Karpas-422 (cell line): Measurements from ENCODE around the gene TTBK1. TPM values are rescaled to one million over a fixed set of nuclear protein-coding genes. Genes with fewer than 3 reads are reported as not detected.
A peak's percentile ranks its signal among the peaks of the same experiment; 100 is the strongest.

Experiments
- DNase-seq: peaks from one replicate; pipeline ENCODE4 v3.0.0-alpha.2; 2015
- H2AFZ ChIP-seq: fragments of 200-600 bp; sonication (generic); 2 replicates; pipeline ENCODE4 v1.6.1; 2014; ENCODE audit warnings: antibody characterized with exemption, low read length, mixed read lengths
- H3K27ac ChIP-seq: fragments of 200-600 bp; sonication (generic); 2 replicates; pipeline ENCODE4 v1.5.1; 2014; ENCODE audit warnings: mild to moderate bottlenecking, low read length, moderate library complexity
- H3K27me3 ChIP-seq: fragments of 200-600 bp; sonication (generic); 2 replicates; pipeline ENCODE4 v1.6.1; 2014; ENCODE audit warnings: low read length, mixed read lengths
- H3K36me3 ChIP-seq: fragments of 200-600 bp; sonication (generic); 2 replicates; pipeline ENCODE4 v1.6.1; 2014; ENCODE audit warnings: low read length, mixed read lengths; ENCODE audit not compliant: insufficient read depth
- H3K4me1 ChIP-seq: fragments of 200-600 bp; sonication (generic); 2 replicates; pipeline ENCODE4 v1.6.1; 2014; ENCODE audit warnings: mild to moderate bottlenecking, low read length, mixed read lengths
- H3K4me2 ChIP-seq: fragments of 200-600 bp; sonication (generic); 2 replicates; pipeline ENCODE4 v1.6.1; 2014; ENCODE audit warnings: low read length, low read depth, mild to moderate bottlenecking; ENCODE audit not compliant: poor library complexity, severe bottlenecking
- H3K4me3 ChIP-seq: fragments of 200-600 bp; sonication (generic); 2 replicates; pipeline ENCODE4 v1.5.1; 2014; ENCODE audit warnings: mild to moderate bottlenecking, antibody characterized with exemption, low read length, mixed read lengths
- H3K79me2 ChIP-seq: fragments of 200-600 bp; sonication (generic); 2 replicates; pipeline ENCODE4 v1.6.1; 2014; ENCODE audit warnings: mild to moderate bottlenecking, low read length, mixed read lengths
- H3K9ac ChIP-seq: fragments of 200-600 bp; sonication (generic); 2 replicates; pipeline ENCODE4 v1.6.0; 2014; ENCODE audit warnings: low read length
- H3K9me2 ChIP-seq: fragments of 200-600 bp; sonication (generic), shearing (Covaris generic); replicated peaks from 2 replicates; pipeline ENCODE4 v1.6.0; 2014; ENCODE audit warnings: mild to moderate bottlenecking, low read length, moderate library complexity; ENCODE audit not compliant: insufficient read depth
- H3K9me3 ChIP-seq: fragments of 300-700, 200-600 bp; sonication (generic); 2 replicates; pipeline ENCODE4 v1.6.1; 2014; ENCODE audit warnings: low read length, mixed read lengths
- H4K20me1 ChIP-seq: fragments of 200-600 bp; sonication (generic); 2 replicates; pipeline ENCODE4 v1.6.1; 2014; ENCODE audit warnings: mild to moderate bottlenecking, antibody characterized with exemption, low read length, low read depth; ENCODE audit not compliant: insufficient read depth
- total RNA-seq: library from RNA; depleted of rRNA; stranded (reverse); fragments of >200 nt; shearing (Covaris generic); gene quantifications from 2 replicates; pipeline ENCODE4 v1.2.3, GENCODE V29; 2014; ENCODE audit warnings: low replicate concordance

The TTBK1 gene
- total RNA-seq, 1 experiment from 2014 or later: 0.34 TPM

DNA sequence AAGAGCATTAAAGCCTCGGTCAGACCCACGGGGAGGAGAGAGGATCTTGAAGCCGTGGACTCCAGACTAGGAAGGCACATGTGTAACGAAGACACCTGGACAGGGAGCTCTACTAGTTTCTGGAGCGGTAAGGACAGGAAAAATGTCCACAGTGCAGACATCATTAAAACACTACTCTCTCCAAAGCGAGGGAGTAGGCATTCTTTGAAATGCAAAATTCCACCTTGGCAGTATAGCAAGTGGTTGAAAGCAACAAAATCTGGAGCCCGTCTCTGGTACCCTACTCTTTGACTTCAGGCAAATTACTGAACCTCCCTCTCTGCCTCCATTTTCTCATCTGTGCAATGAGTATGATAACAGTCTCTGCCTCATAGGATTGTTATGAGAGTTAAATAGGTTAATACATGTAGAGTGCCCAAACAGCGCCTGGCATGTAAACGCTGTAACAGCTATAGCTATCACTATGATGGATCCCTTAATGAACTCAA is 65.8 kb downstream of the TTBK1 start:
- H3K4me2 ChIP-seq: peak overlapping the region; percentile 83
- peaks cover 50% of the 10 kb centered on the region for H3K4me1 ChIP-seq
- H3K36me3 ChIP-seq: no peaks in the 10 kb centered on the region
- no peaks in the 10 kb centered on the region for H3K9me2 ChIP-seq
- H3K79me2 ChIP-seq: no peaks in the 10 kb centered on the region
- no peak overlapping the region; the same call in 1 of the 2 replicates for H3K27ac ChIP-seq
- peak overlapping the region; percentile 71 for H3K9ac ChIP-seq
- H3K9me3 ChIP-seq: no peaks in the 10 kb centered on the region
- peak overlapping the region; percentile 72 for H3K4me3 ChIP-seq
- no peaks in the 10 kb centered on the region for H3K27me3 ChIP-seq
- H2AFZ ChIP-seq: peak overlapping the region; percentile 89
- 0 out of 2 replicates have a peak, but pooled peaks cover 3% of the 10 kb centered on the region for H4K20me1 ChIP-seq
- no peak for DNase-seq

DNA sequence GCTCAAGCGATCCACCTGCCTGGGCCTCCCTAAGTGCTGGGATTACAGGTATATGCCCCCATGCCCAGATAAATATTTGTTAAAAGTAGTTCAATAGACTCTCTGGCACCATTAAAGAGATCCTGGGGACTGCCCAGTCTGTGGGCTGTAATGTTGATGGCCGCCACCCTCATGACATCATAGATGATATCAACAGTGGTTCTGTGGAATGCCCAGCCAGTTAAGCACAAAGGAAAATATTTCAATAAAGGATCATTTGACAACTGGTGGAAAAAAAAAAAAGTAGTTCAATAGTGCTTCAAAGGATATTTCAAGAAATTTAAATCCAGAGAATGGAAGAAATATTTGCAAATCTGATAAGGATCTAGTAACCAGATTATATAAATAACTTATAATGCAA is 66.9 kb downstream of the TTBK1 start:
- Histone ChIP-seq H3K27ac (no peak overlapping the region), H3K4me2 (no peak overlapping the region), H4K20me1 (0 out of 2 replicates have a peak, but pooled peaks cover 3% of the 10 kb centered on the region), H3K9me3 (no peaks in the 10 kb centered on the region), H3K36me3 (no peaks in the 10 kb centered on the region), H3K79me2 (no peaks in the 10 kb centered on the region), H3K4me3 (no peak overlapping the region), H3K27me3 (no peaks in the 10 kb centered on the region), H2AFZ (no peak overlapping the region), H3K9ac (no peak overlapping the region), H3K9me2 (no peaks in the 10 kb centered on the region), H3K4me1 (peaks cover 54% of the 10 kb centered on the region)
- DNase-seq: peak; percentile 31

DNA sequence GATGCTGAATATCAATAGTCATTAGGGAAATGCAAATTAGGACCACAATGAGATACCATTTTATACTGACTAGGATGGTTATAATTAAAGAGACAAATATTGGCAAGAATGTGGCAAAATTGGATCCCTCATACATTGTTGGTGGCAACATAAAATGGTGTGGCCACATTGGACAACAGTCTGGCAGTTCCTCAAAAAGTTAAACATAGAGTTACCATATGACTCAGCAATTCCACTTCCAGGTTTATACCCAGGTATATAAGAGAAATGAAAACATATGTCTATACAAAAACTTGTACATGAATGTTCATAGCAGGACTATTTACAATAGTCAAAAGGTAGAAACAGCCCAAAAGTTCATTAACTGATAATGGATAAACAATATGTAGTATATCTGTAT is 67.3 kb downstream of the TTBK1 start:
- DNase-seq: no peak
- Histone ChIP-seq H3K4me2 (no peak overlapping the region), H3K9me2 (no peaks in the 10 kb centered on the region), H3K79me2 (no peaks in the 10 kb centered on the region), H3K36me3 (no peaks in the 10 kb centered on the region), H3K9me3 (no peaks in the 10 kb centered on the region), H3K4me1 (peaks cover 54% of the 10 kb centered on the region), H4K20me1 (0 out of 2 replicates have a peak, but pooled peaks cover 3% of the 10 kb centered on the region), H3K27me3 (no peaks in the 10 kb centered on the region), H3K27ac (no peak overlapping the region), H3K4me3 (no peak overlapping the region), H3K9ac (no peak overlapping the region), H2AFZ (no peak overlapping the region)

DNA sequence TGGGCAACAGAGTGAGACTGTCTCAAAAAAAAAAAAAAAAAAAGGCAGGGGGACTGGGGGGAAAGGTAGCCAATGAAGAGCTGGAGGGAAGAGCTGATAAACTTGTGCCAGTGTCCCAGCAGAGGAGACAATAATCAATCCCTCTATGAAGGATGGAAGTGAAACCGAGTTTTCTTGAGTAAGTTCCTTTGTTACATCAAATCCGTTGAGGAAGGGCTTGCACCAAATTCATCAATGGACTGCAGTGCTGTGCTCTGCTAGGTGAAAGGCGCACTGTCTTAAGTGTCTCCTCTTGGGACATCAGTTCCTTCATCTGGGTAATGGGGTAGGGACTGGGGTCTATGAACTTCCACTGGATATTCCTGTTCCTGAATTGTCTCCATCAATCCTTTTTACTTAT is 68.4 kb downstream of the TTBK1 start:
- H3K79me2 ChIP-seq: no peaks in the 10 kb centered on the region
- no peak overlapping the region for H3K4me2 ChIP-seq
- no peak overlapping the region for H3K9ac ChIP-seq
- H3K9me3 ChIP-seq: no peaks in the 10 kb centered on the region
- H3K27ac ChIP-seq: no peak overlapping the region
- no peaks in the 10 kb centered on the region for H3K9me2 ChIP-seq
- no peaks in the 10 kb centered on the region for H3K36me3 ChIP-seq
- H3K4me3 ChIP-seq: no peak overlapping the region
- DNase-seq: peak; percentile 41
- H2AFZ ChIP-seq: no peak overlapping the region
- H3K27me3 ChIP-seq: no peaks in the 10 kb centered on the region
- peaks cover 63% of the 10 kb centered on the region for H3K4me1 ChIP-seq
- no peaks in the 10 kb centered on the region for H4K20me1 ChIP-seq

DNA sequence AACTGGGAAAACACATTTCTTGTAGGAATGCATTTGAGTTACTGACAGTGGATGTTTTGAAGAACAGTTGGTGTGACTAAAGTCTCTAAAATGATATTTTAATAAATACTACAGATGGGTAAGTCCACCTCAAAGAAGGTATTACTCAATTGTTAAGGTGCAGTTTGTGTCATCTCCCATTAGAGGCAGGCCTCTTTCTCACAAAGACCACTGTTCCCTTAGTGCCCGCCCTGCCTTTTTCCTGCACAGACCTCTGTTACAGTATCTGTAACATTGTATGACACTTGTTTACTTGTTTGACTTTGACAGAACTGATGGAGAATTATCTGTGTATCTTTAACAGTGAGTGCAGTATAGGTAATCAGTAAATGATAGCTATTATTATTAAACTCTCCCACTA is 70.5 kb downstream of the TTBK1 start:
- Histone ChIP-seq H3K4me2 (no peak overlapping the region), H3K4me3 (no peak overlapping the region), H2AFZ (peak overlapping the region; percentile 19; the same call in 1 of the 2 replicates), H3K79me2 (no peaks in the 10 kb centered on the region), H4K20me1 (no peaks in the 10 kb centered on the region), H3K9me2 (no peaks in the 10 kb centered on the region), H3K9ac (no peak overlapping the region), H3K36me3 (no peaks in the 10 kb centered on the region), H3K27me3 (no peaks in the 10 kb centered on the region), H3K27ac (peak overlapping the region; percentile 84), H3K9me3 (no peaks in the 10 kb centered on the region), H3K4me1 (peaks cover 71% of the 10 kb centered on the region)
- peak; percentile 58 for DNase-seq

DNA sequence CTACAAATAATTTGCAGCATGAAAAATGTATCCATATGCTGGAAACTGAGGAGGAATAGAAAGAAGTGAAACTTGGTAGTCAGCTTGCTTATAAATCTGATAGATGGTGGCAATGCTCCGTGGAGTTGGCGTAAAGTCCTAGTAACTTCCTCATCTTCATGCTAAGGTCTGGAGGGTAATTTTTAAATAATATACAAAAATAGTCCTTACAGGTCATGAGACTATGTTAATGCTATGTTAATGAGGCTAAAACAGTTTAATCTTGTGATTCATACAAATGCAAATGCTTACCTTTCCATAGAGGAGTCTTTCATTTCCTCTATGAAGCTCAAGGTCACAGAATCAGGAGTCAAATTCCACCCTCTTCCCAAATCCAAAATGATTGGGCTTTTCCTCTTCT is 74.7 kb downstream of the TTBK1 start:
- no peaks in the 10 kb centered on the region for H4K20me1 ChIP-seq
- no peaks in the 10 kb centered on the region for H3K9me2 ChIP-seq
- no peaks in the 10 kb centered on the region for H3K27me3 ChIP-seq
- H3K9me3 ChIP-seq: no peaks in the 10 kb centered on the region
- H3K4me3 ChIP-seq: peak overlapping the region; percentile 58
- no peaks in the 10 kb centered on the region for H3K79me2 ChIP-seq
- peak; percentile 93 for DNase-seq
- H3K36me3 ChIP-seq: no peaks in the 10 kb centered on the region
- peak overlapping the region; percentile 88 for H3K4me2 ChIP-seq
- peak overlapping the region; percentile 67 for H3K9ac ChIP-seq
- peak overlapping the region; percentile 24; the same call in 1 of the 2 replicates for H2AFZ ChIP-seq
- H3K27ac ChIP-seq: peak overlapping the region; percentile 95
- H3K4me1 ChIP-seq: peaks cover 79% of the 10 kb centered on the region

DNA sequence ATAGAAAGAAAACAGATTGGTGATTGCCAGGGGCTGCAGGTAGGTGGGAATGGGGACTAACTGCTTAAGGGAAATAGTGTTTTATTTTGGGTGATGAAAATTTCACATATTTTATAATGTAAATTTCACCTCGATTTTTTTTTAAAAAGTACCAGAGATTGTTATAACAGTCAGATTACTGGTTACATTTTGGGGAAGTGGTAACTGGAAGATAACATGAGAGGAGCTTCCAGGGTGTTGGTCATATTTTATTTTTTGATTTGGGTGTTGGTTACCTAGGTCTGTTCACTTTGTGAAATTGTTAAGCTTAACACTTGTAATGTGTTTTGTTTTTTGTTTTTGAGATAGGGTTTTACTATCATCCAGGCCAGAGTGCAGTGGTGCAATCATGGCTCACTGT is 82.6 kb downstream of the TTBK1 start:
- H3K36me3 ChIP-seq: peaks cover 5% of the 10 kb centered on the region; the same call in 1 of the 2 replicates
- no peaks in the 10 kb centered on the region for H3K27me3 ChIP-seq
- no peak overlapping the region for H2AFZ ChIP-seq
- H3K9ac ChIP-seq: no peak overlapping the region
- H4K20me1 ChIP-seq: no peaks in the 10 kb centered on the region
- DNase-seq: no peak
- H3K4me3 ChIP-seq: no peak overlapping the region
- no peaks in the 10 kb centered on the region for H3K9me3 ChIP-seq
- H3K9me2 ChIP-seq: no peaks in the 10 kb centered on the region
- peaks cover 22% of the 10 kb centered on the region for H3K4me1 ChIP-seq
- H3K79me2 ChIP-seq: no peaks in the 10 kb centered on the region
- no peak overlapping the region for H3K27ac ChIP-seq
- H3K4me2 ChIP-seq: no peak overlapping the region

DNA sequence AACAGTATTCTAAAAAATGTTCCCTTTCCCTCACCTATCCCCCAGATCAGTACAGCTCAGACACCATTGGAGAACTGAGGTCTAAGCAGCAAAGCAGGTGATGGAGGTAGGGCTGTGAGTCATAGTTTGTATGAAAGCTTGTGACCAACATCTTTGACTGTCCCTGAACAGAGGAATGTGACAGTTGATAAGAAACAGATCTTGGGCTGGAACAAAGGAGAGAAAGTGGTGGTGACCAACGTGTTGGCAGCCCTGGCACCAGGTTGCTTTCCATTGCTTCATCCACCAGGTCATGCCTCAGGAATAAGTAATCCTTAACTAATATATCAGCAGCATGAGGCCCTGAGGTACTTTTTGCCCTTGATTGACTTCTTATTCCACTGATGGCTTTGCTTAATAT is 85.2 kb downstream of the TTBK1 start:
- Histone ChIP-seq H4K20me1 (no peaks in the 10 kb centered on the region), H2AFZ (no peak overlapping the region), H3K9me2 (no peaks in the 10 kb centered on the region), H3K4me2 (no peak overlapping the region), H3K27ac (no peak overlapping the region), H3K9me3 (no peaks in the 10 kb centered on the region), H3K4me1 (peaks cover 10% of the 10 kb centered on the region), H3K4me3 (no peak overlapping the region), H3K79me2 (no peaks in the 10 kb centered on the region), H3K27me3 (no peaks in the 10 kb centered on the region), H3K9ac (no peak overlapping the region), H3K36me3 (peaks cover 5% of the 10 kb centered on the region; the same call in 1 of the 2 replicates)
- no peak for DNase-seq
